Endothelial cell of umbilical vein (primary cell): ENCODE measurements around the gene SRGAP3. TPM values are rescaled to one million over a fixed set of nuclear protein-coding genes. Genes with fewer than 3 reads are reported as not detected.

ENCODE experiments used
- BruUV-seq: library from RNA; stranded (reverse); fragments of 400-500 nt; replicated peaks from 2 replicates; lab custom pipeline; 2021; lab: Mats Ljungman, UMichigan
- CTCF ChIA-PET: fragments of 300-600, 350-600 bp; sonication (Branson Sonifier 250); formaldehyde crosslinking; loops from one replicate; lab custom pipeline; 2021; ENCODE audit warnings: antibody characterized with exemption, inconsistent platforms; lab: Charles Lee
- POLR2A ChIA-PET: fragments of 300-600, 350-600 bp; sonication (Branson Sonifier 250); formaldehyde crosslinking; loops from one replicate; lab custom pipeline; 2021; ENCODE audit warnings: antibody characterized with exemption, inconsistent platforms; lab: Charles Lee
- DNase-seq: peaks from one replicate; pipeline ENCODE4 v3.0.0-alpha.2; 2011; ENCODE audit warnings: low read depth, low spot score
- FAIRE-seq: peaks from 2 replicates; lab custom pipeline; 2011; peaks lifted over from hg19 to GRCh38; lab: Jason Lieb, UNC
- H2AFZ ChIP-seq: 2 replicates; pipeline ENCODE4 v1.6.0; 2012; ENCODE audit warnings: low read depth, low read length, control low read depth, inconsistent platforms
- H3K27ac ChIP-seq: 2 replicates; pipeline ENCODE4 v1.5.1; 2011; ENCODE audit warnings: low read depth, mild to moderate bottlenecking, control low read depth, low read length, moderate library complexity; ENCODE audit not compliant: insufficient read depth
- H3K27me3 ChIP-seq, 2 experiments: 2 replicates each; pipeline versions ENCODE4 v1.6.0 to v1.6.1; 2011; ENCODE audit warnings: low read length in 2 of 2, mixed read lengths in 1 of 2; ENCODE audit not compliant: control insufficient read depth in 2 of 2, insufficient read depth in 2 of 2
- H3K36me3 ChIP-seq, 2 experiments: 2 replicates in 1 of 2; 3 replicates in 1 of 2; pipeline ENCODE4 v1.5.1; 2011; ENCODE audit warnings: low read length in 2 of 2, mild to moderate bottlenecking in 1 of 2, moderate library complexity in 1 of 2; ENCODE audit not compliant: control insufficient read depth in 2 of 2, insufficient read depth in 2 of 2; ENCODE audit errors: extremely low read depth in 1 of 2
- H3K4me1 ChIP-seq: 3 replicates; pipeline ENCODE4 v1.5.1; 2011; ENCODE audit warnings: mild to moderate bottlenecking, low read length; ENCODE audit not compliant: control insufficient read depth, insufficient read depth; ENCODE audit errors: extremely low read depth
- H3K4me2 ChIP-seq: 2 replicates; pipeline ENCODE4 v1.6.1; 2011; ENCODE audit warnings: low read length, control low read depth, mixed read lengths; ENCODE audit not compliant: insufficient read depth
- H3K4me3 ChIP-seq, 3 experiments: fragments of 200-600 bp in 1 of 3; sonication (generic), shearing (Covaris generic) in 1 of 3; replicated peaks in 1 of 3; 2 replicates each; pipeline ENCODE4 v1.5.1; 2011 to 2016; ENCODE audit warnings: control low read depth in 3 of 3, low read length in 3 of 3, mild to moderate bottlenecking in 2 of 3, inconsistent platforms in 1 of 3, low read depth in 1 of 3, moderate library complexity in 1 of 3; ENCODE audit not compliant: insufficient read depth in 1 of 3
- H3K79me2 ChIP-seq: 2 replicates; pipeline ENCODE4 v1.6.0; 2012; ENCODE audit warnings: low read length, inconsistent platforms; ENCODE audit not compliant: control insufficient read depth, insufficient read depth
- H3K9ac ChIP-seq: replicated peaks from 2 replicates; pipeline ENCODE3; 2011; ENCODE audit warnings: low read length, control low read depth; ENCODE audit not compliant: insufficient read depth; ENCODE audit errors: extremely low read depth
- H3K9me1 ChIP-seq: replicated peaks from 3 replicates; pipeline ENCODE4 v1.6.0; 2011; ENCODE audit warnings: mild to moderate bottlenecking, low read length; ENCODE audit not compliant: control insufficient read depth, insufficient read depth; ENCODE audit errors: extremely low read depth
- H3K9me3 ChIP-seq: replicated peaks from 2 replicates; pipeline ENCODE4 v1.5.1; 2012; ENCODE audit warnings: low read length, inconsistent platforms; ENCODE audit not compliant: control insufficient read depth, insufficient read depth
- H4K20me1 ChIP-seq: replicated peaks from 2 replicates; pipeline ENCODE3; 2011; ENCODE audit warnings: mild to moderate bottlenecking, low read length; ENCODE audit not compliant: control insufficient read depth, insufficient read depth; ENCODE audit errors: extremely low read depth
- CTCF ChIP-seq, 2 donors: IDR thresholded peaks; 1 replicate in 1 of 2; 2 replicates in 1 of 2; pipeline ENCODE4 v1.5.1; 2011; ENCODE audit warnings: low read length in 2 of 2, mild to moderate bottlenecking in 2 of 2, moderate library complexity in 2 of 2, control low read depth in 1 of 2, inconsistent platforms in 1 of 2, low read depth in 1 of 2; ENCODE audit not compliant: insufficient read depth in 1 of 2; ENCODE audit errors: extremely low read depth in 1 of 2
- EZH2 ChIP-seq: IDR thresholded peaks from 2 replicates; pipeline ENCODE4 v1.6.1; 2012; ENCODE audit warnings: borderline replicate concordance, low read depth, mild to moderate bottlenecking, moderate library complexity, low read length, inconsistent platforms; ENCODE audit not compliant: severe bottlenecking
- FOS ChIP-seq: IDR thresholded peaks from 2 replicates; pipeline ENCODE4 v1.6.1; 2011; ENCODE audit warnings: mild to moderate bottlenecking, low read length, moderate library complexity, borderline replicate concordance; ENCODE audit not compliant: insufficient read depth
- GATA2 ChIP-seq: IDR thresholded peaks from 2 replicates; pipeline ENCODE4 v1.7.0; 2011; ENCODE audit warnings: low read depth, mild to moderate bottlenecking, moderate library complexity, mixed read lengths, low read length; ENCODE audit not compliant: insufficient read length, insufficient read depth
- JUN ChIP-seq: IDR thresholded peaks from 2 replicates; pipeline ENCODE4 v1.6.1; 2011; ENCODE audit warnings: borderline replicate concordance, low read depth; ENCODE audit not compliant: insufficient read length, insufficient read depth
- MAX ChIP-seq: IDR thresholded peaks from 2 replicates; pipeline ENCODE4 v1.6.1; 2011; ENCODE audit not compliant: insufficient read depth, insufficient read length
- MYC ChIP-seq: IDR thresholded peaks from one replicate; pipeline ENCODE4 v1.6.1; 2011; ENCODE audit warnings: mild to moderate bottlenecking, low read depth, low read length
- POLR2A ChIP-seq: IDR thresholded peaks from 2 replicates; pipeline ENCODE4 v1.6.1; 2012; ENCODE audit warnings: low read depth, mild to moderate bottlenecking, control low read depth, low read length
- POLR2AphosphoS5 ChIP-seq: IDR thresholded peaks from 2 replicates; pipeline ENCODE4 v1.6.1; 2012; ENCODE audit warnings: low read depth, mild to moderate bottlenecking, control low read depth, low read length, moderate library complexity; ENCODE audit not compliant: insufficient read depth
- dilution Hi-C: fragments of 300-500 bp; cut with MboI; formaldehyde crosslinking; loops from one replicate; pipeline ENCODE4 v1.15.0; 2019; ENCODE audit warnings: low sequenced_read_pairs; ENCODE audit not compliant: extremely low pct_ligation_motif_present
- intact Hi-C: fragments of 100-400 bp; cut with micrococcal nuclease; formaldehyde crosslinking; loops from one replicate; pipeline ENCODE4 v1.10.0; 2022
- polyA plus RNA-seq, 4 experiments: library from polyadenylated mRNA; depleted of rRNA in 3 of 4; stranded (reverse) in 3 of 4; unstranded in 1 of 4; fragments of >200 nt; gene quantifications; 2 replicates each; pipeline versions ENCODE4 v1.2.1 to v1.2.3, GENCODE V29; 2011 to 2012; ENCODE audit warnings: missing spikeins in 1 of 4
- total RNA-seq: library from RNA; stranded (reverse); gene quantifications from 2 replicates; pipeline ENCODE4 v1.2.3, GENCODE V29; 2021

SRGAP3 gene
- total and polyA plus RNA-seq, 2 donors (not counting 3 experiments of a cell fraction or from before 2014, with no cell fraction given), result 0.06 TPM; not detected in 1

- BruUV-seq, result no TSS peak
- Histone ChIP-seq H3K27ac (no peak overlapping the region), H3K27me3 (no peaks in the 10 kb centered on the region), H3K4me2 (no peak overlapping the region), H3K9ac (no peak overlapping the region), H3K9me3 (no peaks in the 10 kb centered on the region), H3K36me3 (no peaks in the 10 kb centered on the region), H4K20me1 (no peaks in the 10 kb centered on the region), H2AFZ (no peak overlapping the region), H3K4me3 (no peak overlapping the region), H3K79me2 (no peaks in the 10 kb centered on the region), H3K9me1 (no peaks in the 10 kb centered on the region), H3K4me1 (no peaks in the 10 kb centered on the region)
- no peak for TF ChIP-seq FOS
- TF ChIP-seq JUN, result no peak
- no peak for TF ChIP-seq MYC
- TF ChIP-seq EZH2, result no peak
- TF ChIP-seq GATA2, result no peak
- no peak for TF ChIP-seq POLR2A
- TF ChIP-seq POLR2AphosphoS5, result no peak
- POLR2A ChIA-PET, result no interaction called here
- DNase-seq (no peak), FAIRE-seq (no peak)
- intact Hi-C loops, result no loop called here
- dilution Hi-C loops, result no loop called here
- CTCF ChIA-PET, result interaction anchor here (0.7 kb wide), 1 partner anchor 228 kb away, joined by 3 read pairs; no protein-coding TSS in a partner anchor
Measured at GRCh38 chr3:9074079-9074478, 175.4 kb downstream of the SRGAP3 start.

DNA sequence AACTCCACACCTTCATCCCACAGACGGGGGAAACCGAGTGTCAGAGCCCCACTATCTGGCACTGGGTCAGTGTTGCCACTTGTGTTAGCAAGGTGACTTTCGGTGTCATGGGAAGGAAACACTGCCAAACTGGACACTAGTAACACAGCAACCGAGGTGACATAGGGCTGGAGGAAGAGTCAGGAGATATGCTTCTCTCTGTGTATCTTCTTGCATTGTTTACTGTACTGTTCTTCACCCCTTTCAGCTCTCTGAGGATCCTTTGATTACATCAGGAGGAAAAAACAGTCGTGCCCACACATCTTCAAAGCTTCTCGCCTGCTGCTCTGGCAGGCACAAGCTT lies 176.8 kb downstream of the SRGAP3 start:
- DNase-seq (no peak), FAIRE-seq (no peak)
- Histone ChIP-seq H3K27ac (no peak overlapping the region), H3K36me3 (no peaks in the 10 kb centered on the region), H3K27me3 (no peaks in the 10 kb centered on the region), H3K4me1 (no peaks in the 10 kb centered on the region), H4K20me1 (no peaks in the 10 kb centered on the region), H3K4me3 (no peak overlapping the region), H3K9me3 (no peaks in the 10 kb centered on the region), H3K79me2 (no peaks in the 10 kb centered on the region), H2AFZ (no peak overlapping the region), H3K4me2 (no peak overlapping the region), H3K9ac (no peak overlapping the region), H3K9me1 (no peaks in the 10 kb centered on the region)
- POLR2A ChIA-PET, result no interaction called here
- intact Hi-C loops, result no loop called here
- dilution Hi-C loops, result no loop called here
- no TSS peak for BruUV-seq
- TF ChIP-seq EZH2 (no peak), POLR2AphosphoS5 (no peak), JUN (no peak), GATA2 (no peak), MYC (no peak), FOS (no peak), MAX (no peak), CTCF (IDR thresholded peaks at IDR 0.05; ENCODE audit: extremely low read depth in 1 of 2, insufficient read depth in 1 of 2, low read depth in 1 of 2, low read length in 2 of 2) (no peak), POLR2A (no peak)
- CTCF ChIA-PET, result no interaction called here
